Tibial artery (tissue), 4 donors: Measurements from ENCODE around the gene EPSTI1.

Experiments used
- DNase-seq, 2 donors: peaks; one replicate each; pipeline ENCODE4 v3.0.0-alpha.2; 2019
- H3K27ac ChIP-seq, 2 donors: fragments of 200-600 bp; sonication (generic) in 1 of 2; 1 replicate in 1 of 2; 2 replicates in 1 of 2; pipeline ENCODE4 v1.5.1; 2018 to 2019; ENCODE audit warnings: mild to moderate bottlenecking in 1 of 2
- H3K27me3 ChIP-seq, 2 donors: fragments of 200-600 bp; sonication (generic) in 1 of 2; one replicate each; pipeline versions ENCODE4 v1.5.1 to v1.6.0; 2016 to 2019
- H3K36me3 ChIP-seq, 3 donors: fragments of 200-600 bp; sonication (generic) in 2 of 3; one replicate each; pipeline ENCODE4 v1.5.1; 2016 to 2019; ENCODE audit warnings: mild to moderate bottlenecking in 2 of 3
- H3K4me1 ChIP-seq, 4 donors: fragments of 200-600 bp; sonication (generic) in 2 of 4; 1 replicate in 3 of 4; 2 replicates in 1 of 4; pipeline ENCODE4 v1.5.1; 2016 to 2019
- H3K4me3 ChIP-seq, 2 donors: fragments of 200-600 bp; sonication (generic) in 1 of 2; 1 replicate in 1 of 2; 2 replicates in 1 of 2; pipeline ENCODE4 v1.5.1; 2018 to 2019; ENCODE audit warnings: mild to moderate bottlenecking in 2 of 2
- H3K9me3 ChIP-seq, 3 donors: fragments of 200-600 bp; sonication (generic) in 1 of 3; one replicate each; pipeline ENCODE4 v1.5.1; 2016 to 2019
- CTCF ChIP-seq, 2 experiments: fragments of 200-600 bp in 1 of 2; fragments of 450-650 bp in 1 of 2; IDR thresholded peaks; one replicate each; pipeline ENCODE4 v1.5.1; 2017 to 2019; ENCODE audit warnings: antibody characterized with exemption in 2 of 2, mild to moderate bottlenecking in 1 of 2, moderate library complexity in 1 of 2
- intact Hi-C: fragments of 100-400 bp; cut with DNase I; formaldehyde crosslinking; loops from one replicate; pipeline ENCODE4 v1.15.0; 2023; ENCODE audit warnings: low total_unique reads

Gene EPSTI1

GRCh38 chr13:42892760-42893159, 99.3 kb downstream of the EPSTI1 start:
- no peak for DNase-seq
- H3K4me3 ChIP-seq: no peak overlapping the region
- no peak overlapping the region for H3K27ac ChIP-seq
- no peaks in the 10 kb centered on the region for H3K9me3 ChIP-seq
- TF ChIP-seq CTCF (IDR thresholded peaks at IDR 0.05): no peak
- no peaks in the 10 kb centered on the region for H3K36me3 ChIP-seq
- no peaks in the 10 kb centered on the region for H3K4me1 ChIP-seq
- intact Hi-C loops: no loop called here
- H3K27me3 ChIP-seq: no peaks in the 10 kb centered on the region

- Histone ChIP-seq H3K4me3 (no peak overlapping the region), H3K27me3 (no peaks in the 10 kb centered on the region), H3K27ac (no peak overlapping the region), H3K4me1 (no peaks in the 10 kb centered on the region), H3K36me3 (no peaks in the 10 kb centered on the region), H3K9me3 (no peaks in the 10 kb centered on the region)
- intact Hi-C loops: no loop called here
- no peak for TF ChIP-seq CTCF (IDR thresholded peaks at IDR 0.05)
- no peak for DNase-seq
Observed at GRCh38 chr13:42891591-42891990, 100.5 kb downstream of the EPSTI1 start.

- H3K27me3 ChIP-seq: no peaks in the 10 kb centered on the region
- no peak for TF ChIP-seq CTCF (IDR thresholded peaks at IDR 0.05)
- no peaks in the 10 kb centered on the region for H3K36me3 ChIP-seq
- intact Hi-C loops: no loop called here
- no peak overlapping the region for H3K27ac ChIP-seq
- H3K4me3 ChIP-seq: no peak overlapping the region
- no peaks in the 10 kb centered on the region for H3K9me3 ChIP-seq
- no peak for DNase-seq
- H3K4me1 ChIP-seq: peaks cover 0 to 11% (median 3%) of the 10 kb centered on the region in 4 donors
Observed at GRCh38 chr13:42885325-42885724, 106.7 kb downstream of the EPSTI1 start.

GRCh38 chr13:42883771-42884467, 108.1 kb downstream of the EPSTI1 start:
- Histone ChIP-seq H3K9me3 (no peaks in the 10 kb centered on the region), H3K27me3 (no peaks in the 10 kb centered on the region), H3K36me3 (no peaks in the 10 kb centered on the region), H3K27ac (no peak overlapping the region), H3K4me1 (peaks cover 0 to 12% (median 3%) of the 10 kb centered on the region in 4 donors), H3K4me3 (no peak overlapping the region)
- DNase-seq: no peak
- intact Hi-C loops: no loop called here
- no peak for TF ChIP-seq CTCF (IDR thresholded peaks at IDR 0.05)

- DNase-seq: no peak
- intact Hi-C loops: no loop called here
- Histone ChIP-seq H3K4me3 (no peak overlapping the region), H3K36me3 (no peaks in the 10 kb centered on the region), H3K4me1 (peaks cover 0 to 12% (median 3%) of the 10 kb centered on the region in 4 donors), H3K27me3 (no peaks in the 10 kb centered on the region), H3K27ac (no peak overlapping the region), H3K9me3 (peaks cover 0 to 5% (median 0%) of the 10 kb centered on the region in 3 donors)
- no peak for TF ChIP-seq CTCF (IDR thresholded peaks at IDR 0.05)
Observed at GRCh38 chr13:42883142-42883541, 108.9 kb downstream of the EPSTI1 start.
